Retinal pigment epithelial cell (primary cell): Measurements from ENCODE around the gene ARRB2.

Experiments
- DNase-seq: peaks from one replicate; pipeline ENCODE4 v3.0.0-alpha.2; 2010; ENCODE audit warnings: low read depth
- H3K4me3 ChIP-seq: 2 replicates; pipeline ENCODE4 v1.5.1; 2011; ENCODE audit warnings: mild to moderate bottlenecking, low read length, control low read depth, moderate library complexity
- TF ChIP-seq, protein P1 (sequence below): conservative IDR thresholded peaks from 2 replicates; pipeline ENCODE4 v1.5.1; 2011; ENCODE audit warnings: low read depth, low read length, control low read depth, inconsistent platforms

ARRB2 gene

GRCh38 chr17:4744999-4745969, 34.9 kb downstream of the ARRB2 start:
- TF ChIP-seq, protein P1, sequence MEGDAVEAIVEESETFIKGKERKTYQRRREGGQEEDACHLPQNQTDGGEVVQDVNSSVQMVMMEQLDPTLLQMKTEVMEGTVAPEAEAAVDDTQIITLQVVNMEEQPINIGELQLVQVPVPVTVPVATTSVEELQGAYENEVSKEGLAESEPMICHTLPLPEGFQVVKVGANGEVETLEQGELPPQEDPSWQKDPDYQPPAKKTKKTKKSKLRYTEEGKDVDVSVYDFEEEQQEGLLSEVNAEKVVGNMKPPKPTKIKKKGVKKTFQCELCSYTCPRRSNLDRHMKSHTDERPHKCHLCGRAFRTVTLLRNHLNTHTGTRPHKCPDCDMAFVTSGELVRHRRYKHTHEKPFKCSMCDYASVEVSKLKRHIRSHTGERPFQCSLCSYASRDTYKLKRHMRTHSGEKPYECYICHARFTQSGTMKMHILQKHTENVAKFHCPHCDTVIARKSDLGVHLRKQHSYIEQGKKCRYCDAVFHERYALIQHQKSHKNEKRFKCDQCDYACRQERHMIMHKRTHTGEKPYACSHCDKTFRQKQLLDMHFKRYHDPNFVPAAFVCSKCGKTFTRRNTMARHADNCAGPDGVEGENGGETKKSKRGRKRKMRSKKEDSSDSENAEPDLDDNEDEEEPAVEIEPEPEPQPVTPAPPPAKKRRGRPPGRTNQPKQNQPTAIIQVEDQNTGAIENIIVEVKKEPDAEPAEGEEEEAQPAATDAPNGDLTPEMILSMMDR: peak; percentile 7
- DNase-seq: no peak
- no peak overlapping the region for H3K4me3 ChIP-seq

DNA sequence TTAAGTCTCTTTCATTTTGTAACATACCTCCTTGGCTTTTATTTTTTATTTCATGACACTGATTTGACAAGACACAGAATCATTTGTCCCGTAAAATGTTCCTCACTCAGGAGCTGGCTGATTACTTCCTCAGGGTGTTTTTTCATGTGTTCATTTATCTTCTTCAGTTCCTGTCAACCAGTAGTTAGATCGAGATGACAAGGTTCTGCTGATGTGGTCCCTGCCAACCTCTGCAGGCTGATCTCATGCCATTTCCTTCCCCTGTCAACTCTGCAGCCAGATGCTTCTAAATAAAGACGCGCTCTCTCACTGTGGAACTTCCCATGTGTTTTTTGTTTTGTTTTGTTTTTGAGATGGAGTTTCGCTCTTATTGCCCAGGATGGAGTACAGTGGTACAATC, 37.4 kb downstream of the ARRB2 start:
- no peak for DNase-seq
- no peak overlapping the region for H3K4me3 ChIP-seq
- TF ChIP-seq, protein P1: no peak

DNA sequence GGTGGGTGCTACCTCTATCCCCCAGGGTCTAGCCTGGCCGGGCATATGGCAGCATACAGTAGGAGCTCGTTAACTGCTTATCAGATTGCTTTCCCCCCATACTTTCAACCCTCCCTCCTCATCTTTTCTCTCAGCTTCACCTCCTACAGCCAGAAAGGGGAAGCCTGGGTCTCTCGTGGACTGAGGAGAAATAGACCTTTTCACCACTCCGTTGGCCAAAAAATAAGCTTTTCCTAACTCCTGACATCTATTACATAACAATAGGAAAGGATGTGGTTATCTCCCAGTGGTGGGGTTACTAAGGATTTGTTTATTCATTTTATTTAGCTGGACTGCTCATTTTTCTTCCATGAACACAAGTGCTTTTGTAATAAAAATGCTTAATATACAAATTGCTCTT, 38.3 kb downstream of the ARRB2 start:
- DNase-seq: no peak
- H3K4me3 ChIP-seq: no peak overlapping the region
- TF ChIP-seq, protein P1: no peak

- TF ChIP-seq, protein P1: no peak
- DNase-seq: no peak
- H3K4me3 ChIP-seq: no peak overlapping the region
Observed at GRCh38 chr17:4750606-4751005, 40.2 kb downstream of the ARRB2 start.

- no peak overlapping the region for H3K4me3 ChIP-seq
- TF ChIP-seq, protein P1: no peak
- DNase-seq: no peak
Observed at GRCh38 chr17:4751932-4752331, 41.5 kb downstream of the ARRB2 start.

GRCh38 chr17:4753392-4753791, 43.0 kb downstream of the ARRB2 start:
- no peak for DNase-seq
- TF ChIP-seq, protein P1: no peak

DNA sequence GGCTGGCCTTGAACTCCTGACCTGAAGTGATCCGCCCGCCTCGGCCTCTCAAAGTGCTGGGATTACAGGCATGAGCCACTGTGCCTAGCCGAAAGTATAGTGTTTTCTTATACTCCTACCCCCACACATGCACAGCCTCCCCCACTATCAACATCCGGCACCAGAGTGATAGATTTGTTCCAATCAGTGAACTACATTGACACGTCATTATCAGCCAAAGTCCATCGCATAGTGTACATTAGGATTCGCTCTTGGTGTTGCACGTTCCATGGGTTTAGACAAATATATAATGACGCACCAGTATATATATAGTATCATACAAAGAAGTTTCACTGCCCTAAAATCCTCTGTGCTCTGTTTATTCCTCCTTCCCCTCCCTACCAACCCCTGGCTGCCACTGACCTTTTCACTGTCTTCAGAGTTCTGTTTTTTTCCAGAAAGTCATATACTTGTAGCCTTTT, 49.4 kb downstream of the ARRB2 start:
- DNase-seq: no peak
- TF ChIP-seq, protein P1: no peak
- H3K4me3 ChIP-seq: no peak overlapping the region

More at GRCh38 chr17:4753392-4753791, 43.0 kb downstream of the ARRB2 start:
- no peak overlapping the region for H3K4me3 ChIP-seq
